Body of pancreas (tissue), 4 donors: ENCODE data around the gene ROBO2.

Experiments
- CTCF ChIP-seq, 7 experiments: fragments of 450-650 bp in 4 of 7; fragments of 200-600 bp in 3 of 7; sonication (generic) in 3 of 7; IDR thresholded peaks; one replicate each; pipeline ENCODE4 v1.5.1; 2016 to 2019; ENCODE audit warnings: antibody characterized with exemption in 7 of 7
- POLR2A ChIP-seq, 3 donors: fragments of 450-650 bp; IDR thresholded peaks; one replicate each; pipeline ENCODE4 v1.6.1; 2016; ENCODE audit warnings: antibody characterized with exemption in 3 of 3, mild to moderate bottlenecking in 2 of 3

- no peak for TF ChIP-seq CTCF (IDR thresholded peaks at IDR 0.05)
- TF ChIP-seq POLR2A (IDR thresholded peaks at IDR 0.05): no peak
Measured at GRCh38 chr3:77051591-77051990, 11.7 kb downstream of the ROBO2 start.
